Activated CD8-positive, alpha-beta T cell treated with anti-CD3 and anti-CD28 coated beads for 36 hours (primary cell): ENCODE data around the gene TOM1L2. TPM values are rescaled to one million over a fixed set of nuclear protein-coding genes. Genes with fewer than 3 reads are reported as not detected.

Experiments
- ATAC-seq: fragments of 200-7000 bp; cut with Tn5 transposase; one replicate; pipeline ENCODE4 v1.10.0; 2021; ENCODE audit warnings: mild to moderate bottlenecking, moderate library complexity
- CTCF ChIA-PET: fragments of 350-600 bp; sonication (Branson Sonifier 250); formaldehyde crosslinking; loops from one replicate; lab custom pipeline; 2021; ENCODE audit warnings: antibody characterized with exemption; lab: Charles Lee
- POLR2A ChIA-PET: fragments of 350-600 bp; sonication (Branson Sonifier 250); formaldehyde crosslinking; loops from one replicate; lab custom pipeline; 2021; ENCODE audit warnings: antibody characterized with exemption; lab: Charles Lee
- DNase-seq: peaks from one replicate; pipeline ENCODE4 v3.0.0-alpha.2; 2020
- H3K27ac Mint-ChIP-seq: one replicate; pipeline ENCODE4 v1.8.0; 2021; ENCODE audit warnings: mild to moderate bottlenecking, mixed read lengths
- H3K27me3 Mint-ChIP-seq: one replicate; pipeline ENCODE4 v1.8.0; 2021; ENCODE audit warnings: mixed read lengths
- H3K36me3 Mint-ChIP-seq: one replicate; pipeline ENCODE4 v1.8.0; 2021; ENCODE audit warnings: low read depth, mixed read lengths
- H3K4me1 Mint-ChIP-seq: one replicate; pipeline ENCODE4 v1.8.0; 2021; ENCODE audit warnings: low read depth, mixed read lengths
- H3K4me3 Mint-ChIP-seq: one replicate; pipeline ENCODE4 v1.8.0; 2021; ENCODE audit warnings: mild to moderate bottlenecking, moderate library complexity, mixed read lengths
- H3K9me3 Mint-ChIP-seq: one replicate; pipeline ENCODE4 v1.8.0; 2021; ENCODE audit warnings: mixed read lengths
- CTCF ChIP-seq: fragments of 200-600 bp; IDR thresholded peaks from one replicate; pipeline ENCODE4 v1.8.0; 2022; ENCODE audit warnings: antibody characterized with exemption, mild to moderate bottlenecking
- intact Hi-C: fragments of 100-400 bp; cut with micrococcal nuclease; formaldehyde crosslinking; loops from one replicate; pipeline ENCODE4 v1.10.0; 2022
- total RNA-seq, 2 experiments: library from RNA; stranded (reverse); gene quantifications; one replicate each; pipeline ENCODE4 v1.2.3, GENCODE V29; 2021

The TOM1L2 gene
- total RNA-seq, 2 experiments from 2014 or later = 10.3 to 10.8 TPM

- CTCF ChIA-PET = interaction anchor here (1.3 to 1.5 kb wide), 2 partner anchors 64 kb away, joined by 4 read pairs; no protein-coding TSS in a partner anchor
- Mint-ChIP-seq H3K36me3 (no peaks in the 10 kb centered on the region), H3K27me3 (no peaks in the 10 kb centered on the region), H3K4me1 (no peaks in the 10 kb centered on the region), H3K4me3 (no peak overlapping the region), H3K9me3 (no peaks in the 10 kb centered on the region), H3K27ac (no peak overlapping the region)
- DNase-seq = no peak
- no peak for ATAC-seq
- POLR2A ChIA-PET = interaction anchor here (1.2 kb wide), 1 partner anchor 55 kb away, joined by 3 read pairs; no protein-coding TSS in a partner anchor
- TF ChIP-seq CTCF = no peak
- intact Hi-C loops = no loop called here
Observed at GRCh38 chr17:17983376-17983775, 11.2 kb upstream of the TOM1L2 start.

- no peaks in the 10 kb centered on the region for H3K9me3 Mint-ChIP-seq
- H3K4me3 Mint-ChIP-seq = no peak overlapping the region
- H3K36me3 Mint-ChIP-seq = no peaks in the 10 kb centered on the region
- ChIA-PET CTCF (interaction anchor here (1.3 kb wide), 1 partner anchor 64 kb away, joined by 4 read pairs; no protein-coding TSS in a partner anchor), POLR2A (interaction anchor here (1.2 kb wide), 1 partner anchor 55 kb away, joined by 3 read pairs; no protein-coding TSS in a partner anchor)
- DNase-seq = no peak
- ATAC-seq = no peak
- H3K27me3 Mint-ChIP-seq = no peaks in the 10 kb centered on the region
- H3K4me1 Mint-ChIP-seq = no peaks in the 10 kb centered on the region
- TF ChIP-seq CTCF = no peak
- intact Hi-C loops = no loop called here
- no peak overlapping the region for H3K27ac Mint-ChIP-seq
Observed at GRCh38 chr17:17982801-17983200, 10.6 kb upstream of the TOM1L2 start.

- Mint-ChIP-seq H3K4me3 (no peak overlapping the region), H3K27ac (no peak overlapping the region), H3K9me3 (no peaks in the 10 kb centered on the region), H3K4me1 (no peaks in the 10 kb centered on the region), H3K27me3 (no peaks in the 10 kb centered on the region), H3K36me3 (no peaks in the 10 kb centered on the region)
- CTCF ChIA-PET = interaction anchor here (0.7 kb wide), 1 partner anchor 23 kb away, joined by 3 read pairs; no protein-coding TSS in a partner anchor
- ATAC-seq (no peak), DNase-seq (no peak)
- no peak for TF ChIP-seq CTCF
- intact Hi-C loops = no loop called here
- POLR2A ChIA-PET = no interaction called here
Observed at GRCh38 chr17:17981330-17981729, 9.1 kb upstream of the TOM1L2 start.

GRCh38 chr17:17979778-17980177, 7.6 kb upstream of the TOM1L2 start:
- intact Hi-C loops = loop anchor here (5.0 kb wide), 1 partner anchor 58 kb away; the partner anchor contains the start of genes ATPAF2 and GID4
- Mint-ChIP-seq H3K27me3 (no peaks in the 10 kb centered on the region), H3K9me3 (no peaks in the 10 kb centered on the region), H3K4me3 (no peak overlapping the region), H3K4me1 (no peaks in the 10 kb centered on the region), H3K27ac (no peak overlapping the region), H3K36me3 (no peaks in the 10 kb centered on the region)
- ATAC-seq (no peak), DNase-seq (no peak)
- TF ChIP-seq CTCF = no peak
- CTCF ChIA-PET = interaction anchor here (1.1 to 1.2 kb wide), 3 partner anchors 14 to 903 kb away, joined by 3 read pairs; no protein-coding TSS in a partner anchor
- POLR2A ChIA-PET = interaction anchor here (0.9 kb wide), 1 partner anchor 104 kb away, joined by 3 read pairs; no protein-coding TSS in a partner anchor
